Cardiac fibroblast (primary cell): ENCODE data around the gene DIS3L2.

Experiments used
- DNase-seq, 2 donors: peaks; one replicate each; pipeline versions ENCODE4 v3.0.0 to v3.0.0-alpha.2; 2010; ENCODE audit warnings: low read depth in 2 of 2
- H3K4me3 ChIP-seq, 2 donors: replicated peaks in 1 of 2; 1 replicate in 1 of 2; 2 replicates in 1 of 2; pipeline ENCODE4 v1.5.1; 2011; ENCODE audit warnings: low read depth in 2 of 2, low read length in 2 of 2, mild to moderate bottlenecking in 2 of 2, moderate library complexity in 1 of 2
- CTCF ChIP-seq: IDR thresholded peaks from one replicate; pipeline ENCODE4 v1.5.1; 2011; ENCODE audit warnings: low read depth, mild to moderate bottlenecking, low read length, inconsistent platforms

Gene DIS3L2

GRCh38 chr2:232351686-232352510 is 390.4 kb downstream of the DIS3L2 start:
- TF ChIP-seq CTCF: no peak
- DNase-seq: no peak
- H3K4me3 ChIP-seq: no peak overlapping the region

- DNase-seq: no peak
- no peak for TF ChIP-seq CTCF
- H3K4me3 ChIP-seq: no peak overlapping the region
Observed at GRCh38 chr2:232352511-232353091, 391.1 kb downstream of the DIS3L2 start.

- no peak for DNase-seq
- no peak for TF ChIP-seq CTCF
- H3K4me3 ChIP-seq: no peak overlapping the region
Observed at GRCh38 chr2:232353096-232353495, 391.6 kb downstream of the DIS3L2 start.

GRCh38 chr2:232353660-232354059 is 392.1 kb downstream of the DIS3L2 start:
- TF ChIP-seq CTCF: no peak
- no peak for DNase-seq
- H3K4me3 ChIP-seq: no peak overlapping the region

- no peak for TF ChIP-seq CTCF
- no peak overlapping the region for H3K4me3 ChIP-seq
- no peak for DNase-seq
Observed at GRCh38 chr2:232354069-232354468, 392.6 kb downstream of the DIS3L2 start.

GRCh38 chr2:232361646-232362045 is 400.1 kb downstream of the DIS3L2 start:
- no peak for DNase-seq
- no peak overlapping the region for H3K4me3 ChIP-seq
- TF ChIP-seq CTCF: no peak
